ENCODE data around the gene AP2A2.

DNA sequence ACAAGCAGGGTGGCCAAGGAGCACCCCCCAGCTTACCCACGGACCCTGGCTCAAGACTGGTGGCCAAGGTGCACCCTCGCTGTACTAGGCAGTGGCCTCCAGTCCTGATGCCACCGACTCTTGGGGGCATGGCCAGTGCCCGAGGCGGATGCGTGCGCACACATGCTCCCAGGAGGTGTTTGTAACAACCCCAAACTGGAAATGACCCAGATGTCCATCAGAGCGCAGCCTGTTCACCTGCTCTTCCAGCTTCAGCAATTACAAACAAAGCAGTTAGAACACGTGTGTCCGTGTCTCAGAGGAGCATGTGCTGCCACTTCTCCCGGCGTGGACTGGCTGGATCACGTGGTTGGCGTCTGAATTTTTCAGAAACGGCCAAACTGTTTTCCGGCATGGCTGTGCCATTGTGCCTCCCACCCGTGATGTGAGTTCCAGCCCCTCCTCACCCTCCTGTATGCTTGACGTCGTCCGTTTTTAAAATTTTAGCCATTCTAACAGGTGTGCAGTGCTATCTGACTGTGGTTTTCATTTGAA lies 118.0 kb downstream of the AP2A2 start:
- TF ChIP-seq, protein P1, sequence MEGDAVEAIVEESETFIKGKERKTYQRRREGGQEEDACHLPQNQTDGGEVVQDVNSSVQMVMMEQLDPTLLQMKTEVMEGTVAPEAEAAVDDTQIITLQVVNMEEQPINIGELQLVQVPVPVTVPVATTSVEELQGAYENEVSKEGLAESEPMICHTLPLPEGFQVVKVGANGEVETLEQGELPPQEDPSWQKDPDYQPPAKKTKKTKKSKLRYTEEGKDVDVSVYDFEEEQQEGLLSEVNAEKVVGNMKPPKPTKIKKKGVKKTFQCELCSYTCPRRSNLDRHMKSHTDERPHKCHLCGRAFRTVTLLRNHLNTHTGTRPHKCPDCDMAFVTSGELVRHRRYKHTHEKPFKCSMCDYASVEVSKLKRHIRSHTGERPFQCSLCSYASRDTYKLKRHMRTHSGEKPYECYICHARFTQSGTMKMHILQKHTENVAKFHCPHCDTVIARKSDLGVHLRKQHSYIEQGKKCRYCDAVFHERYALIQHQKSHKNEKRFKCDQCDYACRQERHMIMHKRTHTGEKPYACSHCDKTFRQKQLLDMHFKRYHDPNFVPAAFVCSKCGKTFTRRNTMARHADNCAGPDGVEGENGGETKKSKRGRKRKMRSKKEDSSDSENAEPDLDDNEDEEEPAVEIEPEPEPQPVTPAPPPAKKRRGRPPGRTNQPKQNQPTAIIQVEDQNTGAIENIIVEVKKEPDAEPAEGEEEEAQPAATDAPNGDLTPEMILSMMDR (IDR thresholded peaks at IDR 0.05; ENCODE audit: low read depth, low read length, poor library complexity, severe bottlenecking), result no peak
- TF ChIP-seq EZH2phosphoT487 (IDR thresholded peaks at IDR 0.05; ENCODE audit: borderline replicate concordance, low read length), result no peak
